ENCODE measurements around the gene ANKAR.
"Not testable (repeated sequence)": the region's sequence is repeated elsewhere in the genome, so short reads cannot be mapped to it uniquely, and the experiment has no call there.

ANKAR gene, protein sequence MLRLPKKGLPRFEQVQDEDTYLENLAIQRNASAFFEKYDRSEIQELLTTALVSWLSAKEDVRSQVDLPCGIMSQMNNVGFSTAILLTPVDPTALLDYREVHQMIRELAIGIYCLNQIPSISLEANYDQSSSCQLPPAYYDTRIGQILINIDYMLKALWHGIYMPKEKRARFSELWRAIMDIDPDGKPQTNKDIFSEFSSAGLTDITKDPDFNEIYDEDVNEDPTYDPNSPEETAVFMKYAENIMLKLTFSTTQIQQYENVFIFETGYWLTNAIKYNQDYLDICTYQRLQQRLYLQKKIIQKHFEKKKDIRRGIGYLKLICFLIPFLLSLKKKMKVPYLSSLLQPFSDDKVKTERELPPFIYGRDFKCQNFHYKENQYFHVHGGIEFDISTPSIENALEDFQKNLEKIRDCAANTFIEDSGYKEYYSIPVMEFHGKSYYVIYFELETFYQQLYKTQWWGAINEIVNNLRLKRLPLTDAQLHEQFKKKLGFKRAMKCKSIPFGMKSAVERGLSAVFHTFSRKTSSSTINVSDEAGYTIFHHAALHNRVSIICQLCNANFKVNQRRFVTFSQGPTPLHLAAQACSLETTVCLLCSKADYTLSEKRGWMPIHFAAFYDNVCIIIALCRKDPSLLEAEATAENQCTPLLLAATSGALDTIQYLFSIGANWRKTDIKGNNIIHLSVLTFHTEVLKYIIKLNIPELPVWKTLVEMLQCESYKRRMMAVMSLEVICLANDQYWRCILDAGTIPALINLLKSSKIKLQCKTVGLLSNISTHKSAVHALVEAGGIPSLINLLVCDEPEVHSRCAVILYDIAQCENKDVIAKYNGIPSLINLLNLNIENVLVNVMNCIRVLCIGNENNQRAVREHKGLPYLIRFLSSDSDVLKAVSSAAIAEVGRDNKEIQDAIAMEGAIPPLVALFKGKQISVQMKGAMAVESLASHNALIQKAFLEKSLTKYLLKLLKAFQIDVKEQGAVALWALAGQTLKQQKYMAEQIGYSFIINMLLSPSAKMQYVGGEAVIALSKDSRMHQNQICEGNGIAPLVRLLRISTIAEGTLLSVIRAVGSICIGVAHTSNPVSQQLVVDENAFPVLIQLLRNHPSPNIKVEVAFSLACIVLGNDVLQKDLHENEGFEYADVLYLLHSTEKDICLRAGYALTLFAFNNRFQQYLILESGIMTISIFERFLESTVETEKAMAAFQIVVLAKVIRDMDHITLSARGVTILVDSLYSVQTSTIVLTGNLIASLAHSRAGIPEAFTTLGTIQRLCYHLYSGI (N-terminal part only)

DNA sequence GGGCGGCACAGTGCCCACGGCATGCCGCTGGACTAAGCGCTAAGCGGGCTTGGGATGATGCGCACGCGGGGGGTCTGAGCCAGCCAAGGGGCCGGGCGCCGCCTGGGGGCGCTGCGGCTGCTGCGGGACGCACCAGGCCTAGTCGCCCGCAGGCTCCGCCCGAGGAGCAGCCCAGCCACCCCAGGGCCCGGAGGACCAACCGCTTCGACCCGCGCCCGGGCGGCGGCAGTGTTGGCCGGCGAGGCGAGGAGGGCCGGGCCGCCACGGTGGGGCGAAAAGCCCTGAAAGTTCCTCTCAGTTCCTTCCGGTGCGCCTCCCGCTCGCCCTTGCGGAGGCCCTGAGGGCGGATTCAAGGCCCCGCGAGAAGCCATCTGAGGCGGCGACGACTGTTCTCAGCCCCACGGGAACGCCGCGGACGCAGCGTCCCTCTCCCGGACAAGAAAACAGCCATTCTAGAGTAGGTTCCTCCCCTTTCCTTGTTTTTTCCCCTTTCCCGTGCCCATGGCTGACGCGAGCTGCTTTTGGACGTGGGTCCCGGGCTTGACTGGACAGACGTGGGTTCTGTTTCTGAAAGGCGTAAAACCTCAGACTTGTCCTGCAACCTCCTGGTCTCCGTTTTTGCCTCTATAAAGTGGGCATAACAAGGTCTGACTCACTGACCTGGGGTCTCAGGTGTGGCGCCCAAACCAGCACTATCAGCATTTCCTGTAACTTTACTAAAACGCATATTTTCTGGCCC lies at the start of gene ANKAR:
TSS of gene ANKAR (plus strand) at position 297 of the 739 bp plus-strand sequence. CDS start 1,821 bp downstream, outside the sequence.
- peak; percentile 11 for DNase-seq

DNA sequence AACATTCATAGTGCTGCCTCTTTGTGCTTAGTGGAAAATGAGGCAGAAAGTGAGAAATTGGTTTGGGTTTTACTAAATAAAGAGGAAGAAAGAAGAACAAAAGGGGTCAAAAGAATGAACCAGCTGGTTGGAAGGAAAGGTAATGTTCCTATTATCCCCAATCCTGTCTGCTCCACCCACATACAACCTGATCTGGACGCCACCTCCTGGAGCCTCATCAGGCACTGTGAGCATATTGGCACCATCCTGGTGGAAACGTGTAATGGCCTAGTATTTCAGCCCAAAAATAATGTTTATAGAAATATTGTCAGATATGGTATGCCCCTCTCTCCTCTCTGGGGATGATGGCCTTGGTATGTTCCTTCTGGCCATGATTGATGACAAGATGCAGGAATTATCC lies 48.8 kb upstream of the ANKAR start:
- DNase-seq, result no peak

DNA sequence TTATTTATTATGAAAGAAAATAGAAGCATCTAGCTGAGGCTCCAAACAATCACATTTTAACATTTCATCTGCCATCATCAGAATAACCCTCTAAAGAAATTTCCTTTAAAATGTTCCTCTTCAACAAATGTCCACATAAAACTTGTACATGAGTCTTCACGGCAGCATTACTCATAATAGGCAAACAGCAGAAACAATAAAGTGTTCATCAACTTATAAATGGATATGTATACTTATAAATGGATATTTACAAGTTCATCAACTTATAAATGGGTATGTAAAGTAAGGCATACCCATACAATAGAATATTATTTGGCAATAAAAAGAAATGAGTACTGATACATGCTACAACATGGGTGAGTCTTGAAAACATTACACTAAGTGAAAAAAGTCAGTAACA lies 46.7 kb upstream of the ANKAR start:
- no peak for DNase-seq

DNA sequence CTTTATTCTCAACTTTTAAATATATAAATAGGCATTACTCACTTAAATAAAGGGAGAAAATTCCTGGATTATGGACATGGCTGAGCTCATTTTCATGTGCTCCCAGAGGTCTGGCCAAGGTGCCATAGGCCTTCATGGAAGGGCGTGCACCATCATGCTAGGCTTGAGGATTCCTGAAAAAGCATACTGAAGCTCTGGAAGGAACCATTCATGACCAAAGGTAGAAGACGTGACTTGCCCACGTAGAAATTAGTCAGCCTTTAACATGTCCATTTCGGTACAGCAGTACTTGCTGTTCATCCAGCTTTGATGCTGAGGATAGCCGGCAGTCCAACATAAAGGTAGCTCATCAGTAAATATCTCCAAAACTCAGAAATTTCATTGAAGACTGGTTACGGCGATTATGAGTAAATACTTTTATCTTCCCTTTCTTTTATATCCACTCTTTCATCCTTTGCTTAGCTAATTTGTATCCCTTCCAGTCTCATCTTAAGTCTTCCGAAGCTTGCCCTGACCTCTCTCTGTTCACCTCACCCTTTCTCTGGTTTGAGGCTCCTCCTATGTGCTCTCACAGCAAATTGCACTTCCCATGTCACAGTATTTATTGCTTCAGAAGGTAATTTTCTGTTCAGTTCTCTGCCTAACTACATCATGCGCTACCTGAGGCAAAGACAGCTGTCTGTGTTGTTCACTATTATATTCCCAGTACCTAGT lies 45.5 kb upstream of the ANKAR start:
- no peak for DNase-seq

DNA sequence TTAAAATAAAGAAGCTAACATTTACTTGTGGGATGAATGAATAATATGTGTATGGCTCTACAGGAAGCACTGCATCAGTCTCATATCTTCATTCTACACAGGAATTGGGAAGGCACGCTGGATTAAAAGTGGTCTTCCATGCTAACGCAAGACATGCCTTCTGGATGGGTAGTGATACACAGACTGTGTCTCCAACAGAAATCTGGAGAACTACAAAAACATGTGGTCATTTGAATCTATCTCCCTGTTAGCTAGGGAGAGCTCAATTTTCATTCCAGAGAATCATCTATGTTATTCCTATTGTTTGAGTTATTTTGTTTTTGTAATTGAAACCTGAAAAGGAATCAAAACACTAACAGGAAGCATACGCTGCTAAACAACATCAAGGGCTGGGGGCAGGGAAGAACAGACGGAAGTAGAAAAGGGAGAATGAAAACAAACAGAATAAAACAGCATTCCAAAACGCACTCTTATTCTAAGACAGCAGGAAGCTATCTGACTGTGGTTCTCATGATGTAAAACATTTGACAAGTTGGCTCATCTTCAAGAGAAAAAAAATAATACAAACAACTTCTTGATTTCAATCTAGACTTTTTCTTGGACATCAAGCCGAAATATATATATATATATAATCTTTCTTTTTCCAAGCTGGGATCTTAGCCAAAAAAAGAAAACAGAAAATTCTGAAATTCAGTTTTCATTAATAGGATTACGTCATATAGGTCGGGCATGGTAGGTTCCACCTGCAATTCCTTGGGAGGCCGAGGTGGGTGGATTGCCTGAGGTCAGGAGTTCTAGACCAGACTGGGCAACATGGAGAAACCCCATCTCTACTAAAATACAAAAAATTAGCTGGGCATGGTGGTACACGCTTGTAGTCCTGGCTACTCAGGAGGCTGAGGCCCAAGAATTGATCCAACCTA lies 44.7 kb upstream of the ANKAR start:
- DNase-seq, result no peak

DNA sequence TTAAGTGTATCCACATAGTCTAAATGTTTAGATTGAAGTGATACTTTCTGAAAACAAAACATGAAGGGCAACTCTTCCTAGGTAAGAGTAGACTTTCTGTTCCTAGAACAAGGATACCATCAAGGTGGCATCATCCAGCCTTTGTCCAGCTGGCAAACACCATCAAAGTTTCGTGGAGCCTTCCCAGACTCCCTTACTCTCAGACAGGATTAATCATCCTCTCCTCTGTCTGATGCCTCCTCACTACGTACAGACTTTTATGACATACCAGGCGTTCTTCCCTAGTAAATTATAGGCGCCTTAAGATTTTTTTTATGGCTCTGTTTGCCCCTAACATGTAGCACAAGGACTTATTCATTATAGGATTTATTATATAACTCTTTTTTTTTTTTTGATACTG lies 42.6 kb upstream of the ANKAR start:
- DNase-seq, result no peak

DNA sequence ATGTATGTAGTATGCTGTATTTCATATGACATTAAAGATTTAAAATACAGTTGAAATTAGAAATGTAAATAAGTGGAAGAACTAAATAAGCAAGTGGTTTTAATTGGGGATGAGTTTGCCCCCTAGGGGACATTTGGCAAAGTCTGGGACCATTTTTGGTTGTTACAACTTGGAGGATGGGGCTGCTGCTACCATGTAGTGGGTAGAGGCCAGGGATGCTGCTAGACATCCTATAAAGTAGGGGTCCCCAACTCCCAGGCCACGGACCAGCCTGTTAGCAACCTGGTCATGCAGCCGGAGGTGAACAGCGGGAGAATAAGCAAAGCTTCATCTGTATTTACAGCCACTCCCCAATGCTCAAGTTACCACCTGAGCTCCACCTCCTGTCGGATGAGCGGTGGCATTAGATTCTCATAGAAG lies 41.1 kb upstream of the ANKAR start:
- DNase-seq, result no peak

DNA sequence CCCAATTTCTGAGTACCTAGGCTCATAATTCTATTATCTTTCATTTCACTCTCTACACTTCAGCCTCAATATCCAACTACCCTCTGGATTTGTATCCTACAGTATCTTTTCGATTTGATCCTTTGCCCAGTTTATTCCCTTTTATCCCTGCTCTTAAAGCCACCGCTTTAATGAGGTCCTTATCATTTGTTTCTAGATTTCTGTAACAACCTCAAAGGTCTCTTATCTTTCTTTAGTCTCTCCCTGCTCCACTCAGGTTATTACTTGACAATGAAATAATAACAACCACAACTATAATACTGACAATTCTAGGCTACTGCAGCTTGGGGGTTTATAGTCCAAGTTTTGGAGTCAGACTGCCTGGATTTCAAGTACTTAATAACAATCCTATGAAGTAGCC lies 39.1 kb upstream of the ANKAR start:
- no peak for DNase-seq

DNA sequence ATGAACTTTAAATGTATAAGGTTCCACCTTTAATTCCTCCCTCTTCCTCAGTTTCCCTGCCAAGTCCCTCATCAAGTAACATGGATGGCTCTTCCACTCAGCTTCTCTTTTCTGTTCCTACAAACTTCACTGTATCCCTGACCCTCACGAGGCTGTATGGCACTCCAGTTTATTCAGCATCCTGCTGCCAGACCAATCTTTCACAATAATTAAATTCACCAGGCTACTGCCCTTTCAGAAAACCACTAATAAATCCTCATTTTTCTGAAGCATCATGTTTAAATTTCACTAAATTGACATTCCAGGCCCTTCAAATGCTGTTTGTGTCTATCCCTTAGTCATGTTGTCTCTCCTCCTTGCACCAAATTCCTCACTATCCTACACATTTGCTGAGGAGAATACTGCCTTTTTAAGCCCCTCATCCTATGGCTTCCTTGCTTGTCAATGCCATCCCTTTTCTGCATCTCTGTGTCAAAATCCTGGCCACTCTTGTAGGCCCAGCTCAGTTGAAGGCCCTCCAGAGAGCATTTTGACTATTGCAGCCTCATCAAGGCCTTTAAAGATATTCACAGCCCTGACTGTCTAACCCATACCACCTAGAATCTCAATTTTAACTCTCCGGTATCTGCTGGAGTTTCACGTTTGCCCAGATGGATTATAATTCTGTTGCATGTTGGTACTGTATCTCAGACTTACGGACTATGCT lies 36.0 kb upstream of the ANKAR start:
- no peak for DNase-seq

DNA sequence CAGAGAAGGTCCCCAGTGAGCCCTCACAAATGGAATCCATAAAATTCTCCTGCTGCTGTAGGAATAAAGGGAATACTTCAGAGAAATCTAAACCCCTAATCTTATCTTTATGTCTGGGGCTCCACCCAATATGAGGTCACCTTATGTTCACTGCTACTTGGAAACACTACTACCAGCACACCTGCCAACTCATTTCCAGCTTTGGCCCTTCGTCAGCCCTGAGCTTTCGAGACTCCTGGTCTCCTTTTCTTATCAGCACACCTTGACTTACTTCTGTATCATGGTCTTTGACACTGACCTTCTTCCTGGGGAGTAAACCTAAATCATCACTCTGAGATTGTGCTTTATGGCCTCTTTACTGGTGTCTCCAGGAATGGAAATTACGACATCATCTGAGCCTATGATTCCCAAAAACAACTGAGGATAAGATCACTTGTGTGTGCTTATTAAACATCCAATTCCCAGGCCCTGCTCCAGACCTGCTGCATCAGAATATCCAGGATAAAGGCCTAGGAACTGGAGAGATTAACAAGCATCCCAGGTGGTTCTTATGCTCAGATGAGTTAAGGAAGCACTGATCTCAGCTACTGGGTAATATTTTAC lies 35.4 kb upstream of the ANKAR start:
- no peak for DNase-seq

DNA sequence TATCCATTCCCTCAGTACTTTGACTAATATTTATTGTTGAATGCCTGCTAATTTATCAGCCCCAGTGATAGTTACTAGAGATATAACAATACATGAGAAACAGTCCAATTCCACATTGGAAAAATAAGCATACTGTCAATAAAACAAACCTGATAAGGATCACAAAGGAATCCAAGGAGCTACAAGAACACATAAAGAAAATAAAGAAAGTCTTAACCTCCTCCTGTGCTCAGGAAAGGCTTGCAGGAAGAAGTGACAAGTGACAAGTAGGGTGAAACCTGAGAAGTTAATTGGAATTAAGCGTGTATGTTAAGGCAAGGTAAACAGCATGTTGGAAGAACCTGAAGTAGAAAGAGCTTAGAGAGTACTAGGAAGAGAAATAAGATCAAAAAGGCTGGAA lies 33.5 kb upstream of the ANKAR start:
- no peak for DNase-seq

DNA sequence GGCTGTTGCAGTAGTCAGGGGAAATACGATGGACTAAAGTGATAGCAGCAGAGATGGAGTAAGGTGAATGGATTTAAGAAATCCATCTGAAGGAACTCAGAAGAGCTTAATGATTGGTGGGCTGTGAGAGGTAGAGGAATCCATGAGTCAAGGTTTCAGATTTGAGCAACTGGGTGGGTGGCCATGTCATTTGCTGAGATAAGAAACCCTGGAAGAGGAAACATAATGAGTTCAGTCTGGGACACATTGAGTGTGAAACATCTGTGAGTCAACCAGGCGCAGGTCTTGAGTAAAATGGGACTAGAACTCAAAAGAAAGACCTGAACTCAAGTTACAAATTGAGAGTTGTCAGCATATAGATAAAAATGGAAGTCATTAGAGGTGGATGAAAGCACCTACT lies 32.9 kb upstream of the ANKAR start:
- DNase-seq, result no peak

DNA sequence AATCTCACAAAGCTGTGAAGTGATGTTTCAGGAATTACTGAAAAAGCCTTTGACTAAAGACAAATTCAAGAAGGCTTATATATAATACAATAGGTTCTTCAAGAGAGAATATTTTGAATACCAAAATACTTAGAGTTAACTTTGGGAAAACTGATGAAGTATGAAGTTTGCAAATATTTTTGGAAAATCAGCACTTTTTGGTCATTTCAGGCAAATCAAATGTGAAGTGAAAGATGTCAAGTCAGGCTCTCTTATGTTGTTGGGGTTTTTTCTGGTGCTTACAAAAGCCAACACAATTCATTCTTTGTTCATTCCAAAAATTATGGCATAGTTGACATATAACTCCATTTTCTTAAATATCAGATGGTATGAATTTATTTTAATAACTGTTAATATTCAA lies 27.9 kb upstream of the ANKAR start:
- no peak for DNase-seq

DNA sequence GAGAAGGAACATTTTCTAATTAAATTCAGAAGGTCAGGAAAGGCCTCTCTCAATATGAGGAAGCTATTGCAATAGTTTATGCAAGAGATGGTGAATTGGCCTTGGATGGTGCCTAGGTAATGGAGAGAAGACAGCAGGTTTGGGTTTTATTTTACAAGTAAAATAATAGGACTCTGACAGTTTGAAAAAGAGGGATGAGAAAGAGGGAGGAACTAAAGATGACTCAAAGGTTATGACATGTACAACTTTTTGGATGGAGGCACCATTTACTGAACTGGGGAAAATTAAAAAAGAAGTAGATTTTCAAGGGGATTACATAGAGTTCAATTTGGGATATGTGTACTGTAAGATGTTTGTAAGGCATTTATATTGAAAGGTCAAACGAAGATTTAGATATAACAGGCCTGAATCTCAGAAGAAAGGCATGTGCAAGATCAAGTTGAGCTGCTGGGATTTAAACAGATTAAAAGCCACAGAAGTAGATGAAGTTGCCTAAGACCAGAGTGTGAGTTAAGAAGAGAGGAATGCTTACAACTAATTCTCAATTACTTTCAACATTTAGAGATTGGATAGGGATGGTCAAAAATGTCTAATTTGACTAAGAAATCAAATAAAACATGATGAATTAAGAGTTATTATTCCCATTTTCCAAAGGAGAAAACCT lies 25.5 kb upstream of the ANKAR start:
- DNase-seq, result no peak

DNA sequence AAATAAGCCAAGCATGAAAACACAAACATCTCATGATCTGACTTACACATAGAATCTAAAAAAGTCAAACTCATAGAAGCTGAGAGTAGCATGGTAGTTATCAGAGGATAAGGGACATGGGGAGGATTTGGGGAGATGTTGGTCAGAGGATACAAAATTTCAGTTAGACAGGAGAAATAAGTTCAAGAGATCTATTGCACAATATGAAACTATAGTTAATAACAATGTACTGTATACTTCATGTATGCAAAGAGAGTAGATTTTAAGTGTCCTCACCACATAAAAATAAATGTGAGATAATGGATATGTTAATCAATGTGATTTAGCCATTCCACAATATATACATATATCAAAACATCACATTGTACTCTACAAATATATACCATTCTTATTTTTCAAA lies 23.2 kb upstream of the ANKAR start:
- DNase-seq, result no peak

DNA sequence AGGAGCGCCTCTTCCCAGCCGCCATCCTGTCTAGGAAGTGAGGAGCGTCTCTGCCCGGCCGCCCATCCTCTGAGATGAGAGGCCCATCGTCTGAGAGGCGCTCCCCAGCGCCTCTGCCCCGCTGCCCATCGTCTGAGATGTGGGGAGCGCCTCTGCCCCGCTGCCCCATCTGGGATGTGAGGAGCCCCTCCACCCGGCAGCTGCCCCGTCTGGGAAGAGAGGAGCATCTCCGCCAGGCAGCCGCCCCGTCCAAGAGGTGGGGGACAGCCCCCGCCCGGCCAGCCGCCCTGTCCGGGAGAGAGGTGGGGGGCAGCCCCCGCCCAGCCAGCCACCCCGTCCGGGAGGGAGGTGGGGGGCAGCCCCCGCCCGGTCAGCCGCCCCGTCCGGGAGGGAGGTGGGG lies 21.0 kb upstream of the ANKAR start:
- not testable (repeated sequence) for DNase-seq

DNA sequence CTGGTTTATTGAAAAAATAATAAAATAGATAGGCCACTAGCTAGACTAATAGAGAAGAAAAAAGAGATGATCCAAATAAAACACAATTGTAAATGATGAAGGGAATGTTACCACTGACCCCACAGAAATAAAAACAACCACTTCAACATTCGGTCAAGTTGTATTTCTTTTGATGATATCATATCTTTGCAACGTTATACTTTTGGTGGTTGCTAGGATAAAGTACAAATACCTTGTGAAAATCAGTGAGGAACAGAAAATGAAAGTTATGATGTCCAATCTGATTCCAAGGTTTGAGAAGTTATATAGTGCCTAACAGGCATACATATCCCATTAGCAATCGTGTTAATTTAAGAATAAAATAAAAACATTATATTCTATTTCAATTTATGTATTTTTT lies 19.8 kb upstream of the ANKAR start:
- no peak for DNase-seq

DNA sequence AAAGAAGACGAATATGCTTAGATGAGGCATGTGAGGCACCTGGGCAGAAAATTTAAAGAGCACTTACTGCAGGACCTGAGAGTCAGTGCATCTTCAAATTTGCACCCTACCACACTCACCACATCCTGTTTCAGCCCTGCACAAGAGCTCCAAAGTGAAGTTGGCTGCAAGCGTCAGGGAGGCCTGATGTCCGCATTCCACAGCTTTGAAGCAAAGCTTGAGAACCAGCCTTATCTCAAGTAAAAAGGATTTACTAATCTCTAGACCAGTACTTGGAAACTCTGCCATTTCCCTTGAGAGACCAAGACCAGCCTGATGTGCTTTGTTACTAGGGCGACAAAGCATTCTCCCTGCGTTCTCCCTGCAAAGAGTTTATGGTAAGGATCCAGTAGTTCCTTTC lies 16.6 kb upstream of the ANKAR start:
- no peak for DNase-seq
